GM12891 (cell line): ENCODE measurements around the gene ELMO1.

ENCODE experiments used
- DNase-seq: peaks from one replicate; pipeline ENCODE4 v3.0.0; 2011; ENCODE audit warnings: low spot score; ENCODE audit not compliant: insufficient read length
- FAIRE-seq: peaks from 2 replicates; lab custom pipeline; 2011; peaks lifted over from hg19 to GRCh38; lab: Jason Lieb, UNC
- PAX5 ChIP-seq: IDR thresholded peaks from 2 replicates; pipeline ENCODE4 v1.6.1; 2011; ENCODE audit warnings: low read length, moderate library complexity, mild to moderate bottlenecking; ENCODE audit not compliant: insufficient read depth, severe bottlenecking
- POLR2A ChIP-seq: IDR thresholded peaks from 2 replicates; pipeline ENCODE4 v1.6.1; 2011; ENCODE audit warnings: low read depth, low read length, control low read depth
- POLR2AphosphoS5 ChIP-seq: IDR thresholded peaks from 2 replicates; pipeline ENCODE4 v1.6.1; 2011; ENCODE audit warnings: low read depth, low read length, control low read depth
- POU2F2 ChIP-seq: IDR thresholded peaks from 2 replicates; pipeline ENCODE4 v1.6.1; 2011; ENCODE audit warnings: low read depth, mild to moderate bottlenecking, control low read depth, low read length, moderate library complexity
- SPI1 ChIP-seq: IDR thresholded peaks from 2 replicates; pipeline ENCODE4 v1.6.1; 2011; ENCODE audit warnings: low read depth, low read length, control low read depth
- TAF1 ChIP-seq: IDR thresholded peaks from 2 replicates; pipeline ENCODE4 v1.6.1; 2011; ENCODE audit warnings: low read depth, low read length, control low read depth

ELMO1 gene

GRCh38 chr7:36928311-36928710, 520.4 kb downstream of the ELMO1 start:
- TF ChIP-seq PAX5, result no peak
- TF ChIP-seq POLR2A, result no peak
- no peak for TF ChIP-seq POLR2AphosphoS5
- no peak for TF ChIP-seq SPI1
- no peak for TF ChIP-seq TAF1
- no peak for TF ChIP-seq POU2F2
- FAIRE-seq (no peak), DNase-seq (no peak)

- TF ChIP-seq POLR2A (no peak), POU2F2 (no peak), TAF1 (no peak), POLR2AphosphoS5 (no peak), PAX5 (no peak), SPI1 (no peak)
- no peak for FAIRE-seq
- no peak for DNase-seq
Observed at GRCh38 chr7:36925691-36926090, 523.0 kb downstream of the ELMO1 start.

GRCh38 chr7:36925207-36925606, 523.5 kb downstream of the ELMO1 start:
- FAIRE-seq, result no peak
- TF ChIP-seq PAX5 (no peak), TAF1 (no peak), SPI1 (no peak), POLR2AphosphoS5 (no peak), POU2F2 (no peak), POLR2A (no peak)

GRCh38 chr7:36923943-36924436, 524.7 kb downstream of the ELMO1 start:
- DNase-seq (no peak), FAIRE-seq (no peak)
- no peak for TF ChIP-seq TAF1
- no peak for TF ChIP-seq POLR2A
- TF ChIP-seq POU2F2, result no peak
- TF ChIP-seq POLR2AphosphoS5, result no peak
- no peak for TF ChIP-seq PAX5

More at GRCh38 chr7:36925207-36925606, 523.5 kb downstream of the ELMO1 start:
- DNase-seq, result no peak

- TF ChIP-seq POLR2AphosphoS5, result no peak
- no peak for TF ChIP-seq PAX5
- no peak for TF ChIP-seq POLR2A
- TF ChIP-seq SPI1, result no peak
- TF ChIP-seq TAF1, result no peak
- TF ChIP-seq POU2F2, result no peak
- FAIRE-seq, result no peak
- DNase-seq, result no peak
Observed at GRCh38 chr7:36923185-36923584, 525.5 kb downstream of the ELMO1 start.

- DNase-seq (no peak), FAIRE-seq (no peak)
- TF ChIP-seq POU2F2 (no peak), TAF1 (no peak), PAX5 (no peak), POLR2AphosphoS5 (no peak), POLR2A (no peak), SPI1 (no peak)
Observed at GRCh38 chr7:36920433-36920832, 528.2 kb downstream of the ELMO1 start.

- DNase-seq, result no peak
- TF ChIP-seq POLR2A (no peak), POLR2AphosphoS5 (no peak), TAF1 (no peak), POU2F2 (no peak), PAX5 (no peak), SPI1 (no peak)
- no peak for FAIRE-seq
Observed at GRCh38 chr7:36919738-36920137, 528.9 kb downstream of the ELMO1 start.

- TF ChIP-seq POLR2A (no peak), PAX5 (no peak), SPI1 (no peak), POU2F2 (no peak), POLR2AphosphoS5 (no peak), TAF1 (no peak)
- FAIRE-seq (no peak), DNase-seq (no peak)
Observed at GRCh38 chr7:36918591-36918990, 530.1 kb downstream of the ELMO1 start.

GRCh38 chr7:36916619-36917018, 532.0 kb downstream of the ELMO1 start:
- FAIRE-seq, result no peak
- DNase-seq, result no peak
- no peak for TF ChIP-seq TAF1
- TF ChIP-seq POLR2AphosphoS5, result no peak
- no peak for TF ChIP-seq SPI1
- no peak for TF ChIP-seq POLR2A
- TF ChIP-seq POU2F2, result no peak
- no peak for TF ChIP-seq PAX5

- TF ChIP-seq TAF1 (no peak), SPI1 (no peak), POU2F2 (no peak), POLR2AphosphoS5 (no peak), POLR2A (no peak), PAX5 (no peak)
- no peak for DNase-seq
- no peak for FAIRE-seq
Observed at GRCh38 chr7:36916116-36916515, 532.5 kb downstream of the ELMO1 start.
